ENCODE data around the gene TNN. TPM values are rescaled to one million over a fixed set of nuclear protein-coding genes. Genes with fewer than 3 reads are reported as not detected.

Gene TNN
- total RNA-seq, 2 experiments from 2014 or later = not detected

DNA sequence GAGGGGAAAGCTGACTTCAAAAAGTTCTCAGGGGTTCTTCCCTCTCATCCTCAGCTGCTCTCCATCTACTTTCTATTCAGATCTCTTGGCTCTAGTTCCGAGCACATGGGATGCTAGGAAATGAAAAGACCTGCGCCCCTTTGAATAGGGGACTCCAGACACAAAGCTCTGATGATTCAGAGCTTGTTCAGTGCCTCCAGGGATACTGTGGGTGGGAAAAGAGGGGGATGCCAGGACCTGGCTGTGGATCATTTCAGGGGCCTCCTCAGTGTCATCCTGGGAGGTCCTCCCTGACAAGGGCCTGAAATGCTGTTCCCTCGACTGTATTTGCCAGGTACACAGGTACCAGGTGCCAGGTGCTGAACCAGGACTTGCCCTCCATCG, 125.9 kb downstream of the TNN start:
- CTCF ChIA-PET = interaction anchor here (0.8 to 1.9 kb wide), 3 partner anchors 10 to 47 kb away, joined by 3 to 4 read pairs (median 4); no protein-coding TSS in a partner anchor
- Mint-ChIP-seq H3K9me3 (no peaks in the 10 kb centered on the region), H3K4me3 (peak overlapping the region; percentile 97), H3K36me3 (ENCODE audit: low read depth) (peaks cover 16% of the 10 kb centered on the region), H3K27ac (peak overlapping the region; percentile 97), H3K4me1 (ENCODE audit: low read depth) (peaks cover 50% of the 10 kb centered on the region), H3K27me3 (no peaks in the 10 kb centered on the region)
- ATAC-seq (ENCODE audit: poor library complexity) (no peak), DNase-seq (no peak)
- H3K4me1 ChIP-seq (ENCODE audit: insufficient read depth, low read length) = peaks cover 48% of the 10 kb centered on the region
- intact Hi-C loops (cut with DNase I, micrococcal nuclease) = loop anchor here (5.0 kb wide), 3 partner anchors 36 to 161 kb away; no protein-coding TSS in a partner anchor
- TF ChIP-seq, protein P1, sequence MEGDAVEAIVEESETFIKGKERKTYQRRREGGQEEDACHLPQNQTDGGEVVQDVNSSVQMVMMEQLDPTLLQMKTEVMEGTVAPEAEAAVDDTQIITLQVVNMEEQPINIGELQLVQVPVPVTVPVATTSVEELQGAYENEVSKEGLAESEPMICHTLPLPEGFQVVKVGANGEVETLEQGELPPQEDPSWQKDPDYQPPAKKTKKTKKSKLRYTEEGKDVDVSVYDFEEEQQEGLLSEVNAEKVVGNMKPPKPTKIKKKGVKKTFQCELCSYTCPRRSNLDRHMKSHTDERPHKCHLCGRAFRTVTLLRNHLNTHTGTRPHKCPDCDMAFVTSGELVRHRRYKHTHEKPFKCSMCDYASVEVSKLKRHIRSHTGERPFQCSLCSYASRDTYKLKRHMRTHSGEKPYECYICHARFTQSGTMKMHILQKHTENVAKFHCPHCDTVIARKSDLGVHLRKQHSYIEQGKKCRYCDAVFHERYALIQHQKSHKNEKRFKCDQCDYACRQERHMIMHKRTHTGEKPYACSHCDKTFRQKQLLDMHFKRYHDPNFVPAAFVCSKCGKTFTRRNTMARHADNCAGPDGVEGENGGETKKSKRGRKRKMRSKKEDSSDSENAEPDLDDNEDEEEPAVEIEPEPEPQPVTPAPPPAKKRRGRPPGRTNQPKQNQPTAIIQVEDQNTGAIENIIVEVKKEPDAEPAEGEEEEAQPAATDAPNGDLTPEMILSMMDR (IDR thresholded peaks at IDR 0.05) = no peak
- H3K4me3 ChIP-seq (ENCODE audit: low read length) = peak overlapping the region; percentile 98
- no peaks in the 10 kb centered on the region for H3K9me3 ChIP-seq (ENCODE audit: control insufficient read depth in 1 of 2, insufficient read depth in 1 of 2, low read length in 2 of 2)
- H3K27ac ChIP-seq (ENCODE audit: low read depth in 1 of 2, low read length in 2 of 2) = peak overlapping the region in 1 of 2 donors; percentile 25
- no peaks in the 10 kb centered on the region for H3K36me3 ChIP-seq (ENCODE audit: insufficient read depth, low read length)
- POLR2A ChIA-PET = interaction anchor here (0.8 to 1.7 kb wide), 3 partner anchors 16 to 194 kb away, joined by 5 to 10 read pairs (median 5); partner anchors contain the start of gene CACYBP
- no peaks in the 10 kb centered on the region for H3K27me3 ChIP-seq (ENCODE audit: control insufficient read depth in 1 of 2, insufficient read depth in 2 of 2, low read length in 2 of 2)

DNA sequence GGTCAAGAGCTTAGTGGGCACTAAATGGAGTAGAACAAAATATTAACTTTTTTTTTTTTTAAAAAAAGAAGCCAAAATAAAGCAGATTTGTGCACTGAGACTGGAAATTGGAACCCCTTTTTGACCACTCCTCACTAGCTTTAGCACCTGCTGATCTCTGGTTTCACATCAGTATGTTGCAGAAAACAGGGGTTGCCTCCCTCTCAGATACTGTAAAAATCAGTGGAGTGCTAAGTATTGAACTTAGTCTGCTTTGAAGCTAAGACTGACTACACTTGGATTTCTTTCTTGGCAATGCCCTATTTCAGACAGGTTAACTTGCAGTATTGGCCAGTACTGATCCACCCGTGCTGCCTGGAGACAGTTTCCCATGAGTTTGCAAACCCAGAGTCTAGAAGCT, 127.6 kb downstream of the TNN start:
- Mint-ChIP-seq H3K27me3 (no peaks in the 10 kb centered on the region), H3K4me1 (ENCODE audit: low read depth) (peaks cover 32% of the 10 kb centered on the region), H3K4me3 (no peak overlapping the region), H3K9me3 (no peaks in the 10 kb centered on the region), H3K36me3 (ENCODE audit: low read depth) (peaks cover 9% of the 10 kb centered on the region), H3K27ac (no peak overlapping the region)
- Histone ChIP-seq H3K27ac (ENCODE audit: low read depth in 1 of 2, low read length in 2 of 2) (no peak overlapping the region), H3K36me3 (ENCODE audit: insufficient read depth, low read length) (no peaks in the 10 kb centered on the region), H3K4me1 (ENCODE audit: insufficient read depth, low read length) (peaks cover 30% of the 10 kb centered on the region), H3K4me3 (ENCODE audit: low read length) (no peak overlapping the region), H3K9me3 (ENCODE audit: control insufficient read depth in 1 of 2, insufficient read depth in 1 of 2, low read length in 2 of 2) (no peaks in the 10 kb centered on the region), H3K27me3 (ENCODE audit: control insufficient read depth in 1 of 2, insufficient read depth in 2 of 2, low read length in 2 of 2) (no peaks in the 10 kb centered on the region)
- POLR2A ChIA-PET = interaction anchor here (0.9 to 2.7 kb wide), 3 partner anchors 13 to 40 kb away, joined by 3 to 11 read pairs (median 3); no protein-coding TSS in a partner anchor
- TF ChIP-seq, protein P1 (IDR thresholded peaks at IDR 0.05) = no peak
- CTCF ChIA-PET = interaction anchor here (0.8 to 1.9 kb wide), 2 partner anchors 13 to 43 kb away, joined by 3 to 4 read pairs; no protein-coding TSS in a partner anchor
- intact Hi-C loops (cut with DNase I, micrococcal nuclease) = loop anchor here in 1 of 2 experiments (2.0 kb wide), 1 partner anchor 16 kb away; no protein-coding TSS in a partner anchor
- ATAC-seq (ENCODE audit: poor library complexity) (no peak), DNase-seq (no peak)

DNA sequence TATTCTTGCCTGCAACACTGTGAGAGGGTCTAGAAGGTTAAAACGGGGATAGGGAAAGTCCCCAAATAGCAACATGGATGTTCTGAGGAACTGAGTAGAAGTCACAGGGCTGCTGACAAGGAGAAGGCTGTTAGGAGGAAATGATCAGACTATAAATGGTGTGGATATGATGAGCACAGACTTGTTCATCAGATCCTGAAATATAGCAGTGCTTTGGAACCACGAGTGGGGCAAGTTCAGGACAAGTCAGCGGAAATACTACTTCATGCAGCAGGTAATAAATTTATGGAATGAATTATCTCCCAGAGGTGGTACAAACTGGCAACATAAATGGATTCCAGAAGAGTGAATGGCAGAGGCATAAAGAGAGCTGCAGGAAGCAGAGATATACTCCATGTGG, 128.2 kb downstream of the TNN start:
- ChIA-PET POLR2A (interaction anchor here (2.7 kb wide), 1 partner anchor 13 kb away, joined by 11 read pairs; no protein-coding TSS in a partner anchor), CTCF (no interaction called here)
- Histone ChIP-seq H3K36me3 (ENCODE audit: insufficient read depth, low read length) (no peaks in the 10 kb centered on the region), H3K9me3 (ENCODE audit: control insufficient read depth in 1 of 2, insufficient read depth in 1 of 2, low read length in 2 of 2) (no peaks in the 10 kb centered on the region), H3K4me1 (ENCODE audit: insufficient read depth, low read length) (peaks cover 25% of the 10 kb centered on the region), H3K27ac (ENCODE audit: low read depth in 1 of 2, low read length in 2 of 2) (no peak overlapping the region), H3K27me3 (ENCODE audit: control insufficient read depth in 1 of 2, insufficient read depth in 2 of 2, low read length in 2 of 2) (no peaks in the 10 kb centered on the region), H3K4me3 (ENCODE audit: low read length) (no peak overlapping the region)
- ATAC-seq (ENCODE audit: poor library complexity) (no peak), DNase-seq (no peak)
- no peaks in the 10 kb centered on the region for H3K9me3 Mint-ChIP-seq
- H3K27me3 Mint-ChIP-seq = no peaks in the 10 kb centered on the region
- TF ChIP-seq, protein P1 (IDR thresholded peaks at IDR 0.05) = no peak
- H3K36me3 Mint-ChIP-seq (ENCODE audit: low read depth) = peaks cover 9% of the 10 kb centered on the region
- H3K4me1 Mint-ChIP-seq (ENCODE audit: low read depth) = peaks cover 27% of the 10 kb centered on the region
- H3K27ac Mint-ChIP-seq = no peak overlapping the region
- no peak overlapping the region for H3K4me3 Mint-ChIP-seq
- intact Hi-C loops (cut with DNase I, micrococcal nuclease) = loop anchor here in 1 of 2 experiments (2.0 kb wide), 1 partner anchor 15 kb away; no protein-coding TSS in a partner anchor
